ENCODE measurements around the gene IRAK2.
"Not testable (repeated sequence)": the region's sequence is repeated elsewhere in the genome, so short reads cannot be mapped to it uniquely, and the experiment has no call there.

The IRAK2 gene

GRCh38 chr3:10158555-10158954 lies 6.2 kb upstream of the IRAK2 start:
- not testable (repeated sequence) for H2BK5ac ChIP-seq (ENCODE audit: low read depth, low read length, poor library complexity, severe bottlenecking); H3K79me1 ChIP-seq (replicated peaks; ENCODE audit: low read length, poor library complexity, severe bottlenecking); H4K91ac ChIP-seq (ENCODE audit: low read length); H3K4me2 ChIP-seq (ENCODE audit: low read length, poor library complexity, severe bottlenecking); H3K14ac ChIP-seq (ENCODE audit: low read length in 2 of 2); H2BK12ac ChIP-seq (ENCODE audit: low read length in 2 of 2); H3K23ac ChIP-seq (ENCODE audit: low read length in 2 of 2); H3K4me1 ChIP-seq (ENCODE audit: control insufficient read depth, insufficient read depth, low read depth, low read length); H3K4ac ChIP-seq (ENCODE audit: low read depth in 1 of 2, low read length in 2 of 2); DNase-seq; H3K9me3 ChIP-seq (ENCODE audit: control insufficient read depth, low read length); H3K18ac ChIP-seq (ENCODE audit: low read depth in 1 of 2, low read length in 2 of 2); H3K9ac ChIP-seq (ENCODE audit: low read length); H3K27ac ChIP-seq (ENCODE audit: low read length, poor library complexity, severe bottlenecking); H2AK5ac ChIP-seq (ENCODE audit: low read length, severe bottlenecking); H3K27me3 ChIP-seq (ENCODE audit: control insufficient read depth in 1 of 2, insufficient read depth in 1 of 2, low read length in 2 of 2); H2BK15ac ChIP-seq (ENCODE audit: low read depth, poor library complexity, severe bottlenecking); H4K8ac ChIP-seq (ENCODE audit: low read length); H3K4me3 ChIP-seq (ENCODE audit: insufficient read depth in 1 of 2, low read depth in 1 of 2, low read length in 2 of 2); H2AFZ ChIP-seq (ENCODE audit: low read depth, low read length); H2BK120ac ChIP-seq (ENCODE audit: low read depth, low read length)
- peaks cover 8 to 13% of the 10 kb centered on the region in 2 experiments for H3K36me3 ChIP-seq (ENCODE audit: control insufficient read depth in 1 of 2, insufficient read depth in 2 of 2, low read depth in 1 of 2, low read length in 2 of 2)
- 98% methylated on average over 6 of the region's 6 CpGs for WGBS

- Histone ChIP-seq H2BK120ac (ENCODE audit: low read depth, low read length) (no peak overlapping the region), H3K4me3 (ENCODE audit: insufficient read depth in 1 of 2, low read depth in 1 of 2, low read length in 2 of 2) (peak overlapping the region in 1 of 2 experiments; percentile 23), H2BK15ac (ENCODE audit: low read depth, poor library complexity, severe bottlenecking) (no peak overlapping the region), H3K36me3 (ENCODE audit: control insufficient read depth in 1 of 2, insufficient read depth in 2 of 2, low read depth in 1 of 2, low read length in 2 of 2) (peaks cover 0 to under 1% of the 10 kb centered on the region in 2 experiments), H3K9ac (ENCODE audit: low read length) (peak overlapping the region; percentile 14), H3K79me1 (replicated peaks; ENCODE audit: low read length, poor library complexity, severe bottlenecking) (peaks cover 6% of the 10 kb centered on the region), H3K4me1 (ENCODE audit: control insufficient read depth, insufficient read depth, low read depth, low read length) (peaks cover 6% of the 10 kb centered on the region), H4K8ac (ENCODE audit: low read length) (no peak overlapping the region), H4K91ac (ENCODE audit: low read length) (no peak overlapping the region), H3K4ac (ENCODE audit: low read depth in 1 of 2, low read length in 2 of 2) (no peak overlapping the region), H3K9me3 (ENCODE audit: control insufficient read depth, low read length) (no peaks in the 10 kb centered on the region), H2AK5ac (ENCODE audit: low read length, severe bottlenecking) (no peak overlapping the region), H3K18ac (ENCODE audit: low read depth in 1 of 2, low read length in 2 of 2) (no peak overlapping the region), H3K27ac (ENCODE audit: low read length, poor library complexity, severe bottlenecking) (no peak overlapping the region), H2BK5ac (ENCODE audit: low read depth, low read length, poor library complexity, severe bottlenecking) (no peak overlapping the region), H3K23ac (ENCODE audit: low read length in 2 of 2) (no peak overlapping the region), H2AFZ (ENCODE audit: low read depth, low read length) (no peak overlapping the region), H3K4me2 (ENCODE audit: low read length, poor library complexity, severe bottlenecking) (no peak overlapping the region), H2BK12ac (ENCODE audit: low read length in 2 of 2) (no peak overlapping the region), H3K27me3 (ENCODE audit: control insufficient read depth in 1 of 2, insufficient read depth in 1 of 2, low read length in 2 of 2) (peaks cover 0 to 4% of the 10 kb centered on the region in 2 experiments), H3K14ac (ENCODE audit: low read length in 2 of 2) (no peak overlapping the region)
- DNase-seq = no peak
- no CpG with 5 or more reads among the region's 1 CpG for WGBS
Observed at GRCh38 chr3:10160346-10160745, 4.4 kb upstream of the IRAK2 start.

DNA sequence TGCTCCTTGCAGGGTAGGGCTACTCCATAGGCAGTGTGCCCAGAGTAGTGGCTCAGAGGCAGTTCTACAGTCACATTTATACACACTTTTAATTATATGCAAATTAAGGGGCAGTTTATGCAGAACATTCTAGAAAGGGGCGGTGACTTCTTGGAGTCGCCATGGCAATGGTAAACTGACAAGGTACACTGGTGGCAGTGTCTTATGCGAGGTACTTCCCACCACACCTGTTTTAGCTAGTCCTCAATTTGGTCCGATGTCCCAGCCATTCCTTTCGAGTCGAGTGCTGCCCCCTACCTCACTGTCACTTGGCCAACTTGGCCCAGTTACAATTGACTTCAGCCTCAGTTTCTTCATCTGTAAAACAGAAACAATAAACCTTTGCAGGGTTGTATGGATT lies 3.8 kb upstream of the IRAK2 start:
- peaks cover 7% of the 10 kb centered on the region for H3K4me1 ChIP-seq (ENCODE audit: control insufficient read depth, insufficient read depth, low read depth, low read length)
- H2BK5ac ChIP-seq (ENCODE audit: low read depth, low read length, poor library complexity, severe bottlenecking) = no peak overlapping the region
- no peak overlapping the region for H2BK15ac ChIP-seq (ENCODE audit: low read depth, poor library complexity, severe bottlenecking)
- H2AFZ ChIP-seq (ENCODE audit: low read depth, low read length) = no peak overlapping the region
- no peaks in the 10 kb centered on the region for H3K9me3 ChIP-seq (ENCODE audit: control insufficient read depth, low read length)
- no peak overlapping the region for H3K4ac ChIP-seq (ENCODE audit: low read depth in 1 of 2, low read length in 2 of 2)
- no peak overlapping the region for H3K27ac ChIP-seq (ENCODE audit: low read length, poor library complexity, severe bottlenecking)
- H3K9ac ChIP-seq (ENCODE audit: low read length) = peak overlapping the region; percentile 14
- H2BK120ac ChIP-seq (ENCODE audit: low read depth, low read length) = no peak overlapping the region
- no peak overlapping the region for H4K8ac ChIP-seq (ENCODE audit: low read length)
- no peak overlapping the region for H4K91ac ChIP-seq (ENCODE audit: low read length)
- DNase-seq = no peak
- no peak overlapping the region for H3K23ac ChIP-seq (ENCODE audit: low read length in 2 of 2)
- no peaks in the 10 kb centered on the region for H3K36me3 ChIP-seq (ENCODE audit: control insufficient read depth in 1 of 2, insufficient read depth in 2 of 2, low read depth in 1 of 2, low read length in 2 of 2)
- no peak overlapping the region for H2BK12ac ChIP-seq (ENCODE audit: low read length in 2 of 2)
- peaks cover 6% of the 10 kb centered on the region for H3K79me1 ChIP-seq (replicated peaks; ENCODE audit: low read length, poor library complexity, severe bottlenecking)
- H3K4me3 ChIP-seq (ENCODE audit: insufficient read depth in 1 of 2, low read depth in 1 of 2, low read length in 2 of 2) = peak overlapping the region in 1 of 2 experiments; percentile 23
- no peak overlapping the region for H3K14ac ChIP-seq (ENCODE audit: low read length in 2 of 2)
- H2AK5ac ChIP-seq (ENCODE audit: low read length, severe bottlenecking) = no peak overlapping the region
- H3K4me2 ChIP-seq (ENCODE audit: low read length, poor library complexity, severe bottlenecking) = no peak overlapping the region
- H3K18ac ChIP-seq (ENCODE audit: low read depth in 1 of 2, low read length in 2 of 2) = no peak overlapping the region
- peaks cover 0 to 4% of the 10 kb centered on the region in 2 experiments for H3K27me3 ChIP-seq (ENCODE audit: control insufficient read depth in 1 of 2, insufficient read depth in 1 of 2, low read length in 2 of 2)
- WGBS = 92% methylated on average over 4 of the region's 6 CpGs

DNA sequence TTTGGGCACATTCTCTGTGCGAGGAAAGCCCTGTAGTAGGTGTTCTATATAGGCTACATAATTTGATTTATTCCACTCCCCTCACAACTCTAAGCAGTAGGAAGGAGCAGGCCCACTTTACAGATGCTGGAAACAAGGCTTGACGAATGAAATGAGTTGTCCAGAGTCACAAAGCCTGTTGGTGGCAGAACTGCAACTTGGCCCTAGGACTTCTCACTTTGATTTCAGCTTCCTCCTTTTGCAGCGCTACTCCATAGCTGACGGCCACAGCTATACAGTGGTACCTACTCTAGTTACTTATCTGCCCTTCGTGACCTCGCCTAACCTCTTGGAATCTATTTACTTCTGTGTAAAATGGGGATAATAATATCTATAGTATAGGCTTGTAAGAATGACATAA lies 2.5 kb upstream of the IRAK2 start:
- H4K8ac ChIP-seq (ENCODE audit: low read length) = no peak overlapping the region
- no peak overlapping the region for H4K91ac ChIP-seq (ENCODE audit: low read length)
- H3K27me3 ChIP-seq (ENCODE audit: control insufficient read depth in 1 of 2, insufficient read depth in 1 of 2, low read length in 2 of 2) = peaks cover 0 to 4% of the 10 kb centered on the region in 2 experiments
- no peak overlapping the region for H2BK120ac ChIP-seq (ENCODE audit: low read depth, low read length)
- no peaks in the 10 kb centered on the region for H3K9me3 ChIP-seq (ENCODE audit: control insufficient read depth, low read length)
- H3K14ac ChIP-seq (ENCODE audit: low read length in 2 of 2) = no peak overlapping the region
- no peak overlapping the region for H2BK5ac ChIP-seq (ENCODE audit: low read depth, low read length, poor library complexity, severe bottlenecking)
- no peak overlapping the region for H3K27ac ChIP-seq (ENCODE audit: low read length, poor library complexity, severe bottlenecking)
- no peak for DNase-seq
- no peak overlapping the region for H2BK12ac ChIP-seq (ENCODE audit: low read length in 2 of 2)
- peaks cover 9% of the 10 kb centered on the region for H3K4me1 ChIP-seq (ENCODE audit: control insufficient read depth, insufficient read depth, low read depth, low read length)
- H2AFZ ChIP-seq (ENCODE audit: low read depth, low read length) = no peak overlapping the region
- peaks cover 9% of the 10 kb centered on the region for H3K79me1 ChIP-seq (replicated peaks; ENCODE audit: low read length, poor library complexity, severe bottlenecking)
- no peak overlapping the region for H3K4ac ChIP-seq (ENCODE audit: low read depth in 1 of 2, low read length in 2 of 2)
- no peak overlapping the region for H3K23ac ChIP-seq (ENCODE audit: low read length in 2 of 2)
- H3K4me3 ChIP-seq (ENCODE audit: insufficient read depth in 1 of 2, low read depth in 1 of 2, low read length in 2 of 2) = no peak overlapping the region
- no peak overlapping the region for H2BK15ac ChIP-seq (ENCODE audit: low read depth, poor library complexity, severe bottlenecking)
- H3K36me3 ChIP-seq (ENCODE audit: control insufficient read depth in 1 of 2, insufficient read depth in 2 of 2, low read depth in 1 of 2, low read length in 2 of 2) = peaks cover 3 to 5% of the 10 kb centered on the region in 2 experiments
- no peak overlapping the region for H2AK5ac ChIP-seq (ENCODE audit: low read length, severe bottlenecking)
- WGBS = 88% methylated on average over 5 of the region's 6 CpGs
- H3K18ac ChIP-seq (ENCODE audit: low read depth in 1 of 2, low read length in 2 of 2) = no peak overlapping the region
- no peak overlapping the region for H3K4me2 ChIP-seq (ENCODE audit: low read length, poor library complexity, severe bottlenecking)
- H3K9ac ChIP-seq (ENCODE audit: low read length) = no peak overlapping the region

Measured in mesenchymal stem cell (in vitro differentiated cells and primary cell).